ENCODE results near the gene IER2. TPM values are rescaled to one million over a fixed set of nuclear protein-coding genes. Genes with fewer than 3 reads are reported as not detected.
A peak's percentile ranks its signal among the peaks of the same experiment; 100 is the strongest.

IER2 gene
- total RNA-seq, 5 donors from 2014 or later (not counting 1 experiment from before 2014, with no cell fraction given): 165 to 413 (median 196) TPM

DNA sequence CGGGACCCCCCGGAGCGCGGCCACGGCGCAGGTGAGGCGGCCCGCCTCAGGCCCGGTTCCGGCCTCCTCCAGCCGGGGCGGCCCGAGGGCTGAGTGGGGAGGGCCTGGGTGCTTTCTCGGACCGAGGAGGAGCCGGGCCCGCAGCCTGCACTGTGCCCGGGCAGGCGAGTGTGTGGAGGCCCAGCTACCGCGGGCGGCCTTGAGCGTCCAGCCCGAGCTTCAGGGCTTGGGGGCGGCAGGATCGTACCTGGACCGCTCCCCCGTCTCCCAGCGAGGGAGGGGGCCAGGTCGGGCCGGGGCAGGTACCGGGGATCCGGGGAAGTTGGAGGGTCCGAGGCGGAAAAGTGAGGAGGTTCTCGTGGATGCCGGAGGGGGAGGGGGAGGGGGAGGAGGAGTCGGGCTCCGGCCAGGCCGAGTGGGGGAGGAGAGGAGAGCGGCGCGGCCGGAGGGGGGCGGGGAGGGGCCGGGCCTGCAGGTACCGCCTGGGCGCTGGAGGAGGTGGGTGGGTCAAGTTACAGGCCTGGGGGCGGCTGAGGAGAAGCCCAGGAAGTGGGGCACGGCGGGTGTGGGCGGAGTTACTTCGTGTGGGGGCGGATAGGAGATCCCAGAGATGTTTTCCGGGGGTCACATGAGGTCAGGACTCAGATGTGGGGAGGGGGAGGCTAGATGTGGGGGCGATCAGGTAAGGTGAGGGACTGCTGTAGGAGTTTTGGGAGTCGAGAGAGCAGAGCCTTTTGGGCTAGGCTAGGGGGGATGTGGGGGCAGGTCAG lies 31.6 kb upstream of the IER2 start:
- Mint-ChIP-seq H3K4me3 (peak overlapping the region; percentile 74 to 80 (median 77)), H3K27me3 (no peaks in the 10 kb centered on the region), H3K4me1 (peaks cover 60 to 67% (median 64%) of the 10 kb centered on the region in 3 donors), H3K9me3 (no peaks in the 10 kb centered on the region), H3K36me3 (no peaks in the 10 kb centered on the region), H3K27ac (peak overlapping the region; percentile 44 to 71)
- Histone ChIP-seq H3K36me3 (ENCODE audit: control insufficient read depth in 2 of 2, extremely low read depth in 1 of 2, insufficient read depth in 1 of 2, low read length in 1 of 2) (peaks cover 7 to 12% of the 10 kb centered on the region in 2 donors), H3K4me3 (ENCODE audit: control insufficient read depth in 1 of 2, extremely low read depth in 1 of 2, low read length in 1 of 2) (peak overlapping the region; percentile 72 to 73), H3K27ac (ENCODE audit: low read length) (peak overlapping the region; percentile 34), H3K27me3 (replicated peaks in 1 of 2; ENCODE audit: control insufficient read depth in 2 of 2, extremely low read depth in 1 of 2, insufficient read depth in 2 of 2, low read length in 1 of 2) (no peaks in the 10 kb centered on the region), H3K4me1 (ENCODE audit: control insufficient read depth in 1 of 2, extremely low read depth in 1 of 2, insufficient read depth in 2 of 2, low read length in 2 of 2) (peaks cover 16 to 68% of the 10 kb centered on the region in 2 experiments), H3K9me3 (no peaks in the 10 kb centered on the region)
- ATAC-seq (replicated peaks in 1 of 4) (peak in 1 of 4 experiments; percentile 6), DNase-seq (peak in 2 of 35 experiments; percentile 11 to 31)
- CTCF ChIA-PET: interaction anchor here in 1 of 2 donors (1.6 kb wide), 1 partner anchor 14 kb away, joined by 6 read pairs; no protein-coding TSS in a partner anchor
- POLR2A ChIA-PET: interaction anchor here (0.6 to 1.6 kb wide), 2 partner anchors 34 to 209 kb away, joined by 3 to 8 read pairs; no protein-coding TSS in a partner anchor
- WGBS (ENCODE audit: insufficient coverage): 0% methylated on average over 47 of the region's 57 CpGs

DNA sequence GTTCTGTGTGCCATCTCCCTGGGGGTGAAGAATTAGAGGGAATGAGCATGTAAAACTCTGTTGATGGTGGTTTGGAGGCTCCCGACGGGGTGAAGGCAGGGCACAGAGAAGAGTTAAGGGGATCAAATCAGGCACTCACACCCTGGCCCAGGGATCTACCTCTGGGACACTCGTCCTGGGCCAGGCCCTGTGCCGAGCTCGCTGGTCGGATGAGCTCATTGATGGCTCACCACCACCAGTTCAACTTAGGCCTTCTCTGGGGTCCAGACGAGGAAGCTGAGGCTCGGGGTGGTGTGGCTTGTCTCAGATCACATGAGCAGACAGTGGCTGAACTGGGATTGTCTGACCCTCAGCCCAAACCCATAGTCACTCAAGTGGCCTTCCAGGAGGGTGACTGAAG lies 30.6 kb upstream of the IER2 start:
- CTCF ChIA-PET: interaction anchor here (0.6 to 0.9 kb wide), 4 partner anchors 13 to 1577 kb away, joined by 3 to 7 read pairs (median 4); no protein-coding TSS in a partner anchor
- ATAC-seq (replicated peaks in 1 of 4): no peak

GRCh38 chr19:13120031-13120430 lies 30.2 kb upstream of the IER2 start:
- Mint-ChIP-seq H3K4me1 (peaks cover 59 to 68% (median 66%) of the 10 kb centered on the region in 3 donors), H3K4me3 (peak overlapping the region; percentile 74 to 80 (median 77)), H3K9me3 (no peaks in the 10 kb centered on the region), H3K27me3 (no peaks in the 10 kb centered on the region), H3K36me3 (no peaks in the 10 kb centered on the region), H3K27ac (no peak overlapping the region)
- whole genome bisulfite sequencing (ENCODE audit: insufficient coverage): 93% methylated on average over 3 of the region's 9 CpGs
- no peaks in the 10 kb centered on the region for H3K9me3 ChIP-seq
- peaks cover 16 to 67% of the 10 kb centered on the region in 2 experiments for H3K4me1 ChIP-seq (ENCODE audit: control insufficient read depth in 1 of 2, extremely low read depth in 1 of 2, insufficient read depth in 2 of 2, low read length in 2 of 2)
- ATAC-seq (replicated peaks in 1 of 4) (no peak), DNase-seq (no peak)
- ChIA-PET CTCF (interaction anchor here (0.6 to 0.9 kb wide), 3 partner anchors 12 to 1286 kb away, joined by 3 to 7 read pairs (median 3); no protein-coding TSS in a partner anchor), POLR2A (interaction anchor here in 1 of 2 donors (0.6 kb wide), 2 partner anchors 53 to 338 kb away, joined by 3 read pairs; no protein-coding TSS in a partner anchor)
- H3K27ac ChIP-seq (ENCODE audit: low read length): no peak overlapping the region
- H3K4me3 ChIP-seq (ENCODE audit: control insufficient read depth in 1 of 2, extremely low read depth in 1 of 2, low read length in 1 of 2): no peak overlapping the region
- H3K36me3 ChIP-seq (ENCODE audit: control insufficient read depth in 2 of 2, extremely low read depth in 1 of 2, insufficient read depth in 1 of 2, low read length in 1 of 2): peaks cover 5 to 10% of the 10 kb centered on the region in 2 donors
- no peaks in the 10 kb centered on the region for H3K27me3 ChIP-seq (replicated peaks in 1 of 2; ENCODE audit: control insufficient read depth in 2 of 2, extremely low read depth in 1 of 2, insufficient read depth in 2 of 2, low read length in 1 of 2)

More for the DNA sequence above, 30.6 kb upstream of the IER2 start:
- peaks cover 9 to 10% of the 10 kb centered on the region in 2 donors for H3K36me3 ChIP-seq (ENCODE audit: control insufficient read depth in 2 of 2, extremely low read depth in 1 of 2, insufficient read depth in 1 of 2, low read length in 1 of 2)
- H3K4me3 ChIP-seq (ENCODE audit: control insufficient read depth in 1 of 2, extremely low read depth in 1 of 2, low read length in 1 of 2): no peak overlapping the region
- Mint-ChIP-seq H3K27me3 (no peaks in the 10 kb centered on the region), H3K36me3 (no peaks in the 10 kb centered on the region), H3K4me1 (peaks cover 60 to 68% (median 67%) of the 10 kb centered on the region in 3 donors), H3K4me3 (peak overlapping the region; percentile 74 to 80 (median 77)), H3K27ac (peak overlapping the region; percentile 71 to 80), H3K9me3 (no peaks in the 10 kb centered on the region)
- no peak overlapping the region for H3K27ac ChIP-seq (ENCODE audit: low read length)
- no peaks in the 10 kb centered on the region for H3K27me3 ChIP-seq (replicated peaks in 1 of 2; ENCODE audit: control insufficient read depth in 2 of 2, extremely low read depth in 1 of 2, insufficient read depth in 2 of 2, low read length in 1 of 2)
- POLR2A ChIA-PET: interaction anchor here in 1 of 2 donors (0.6 kb wide), 2 partner anchors 54 to 337 kb away, joined by 3 read pairs; no protein-coding TSS in a partner anchor
- 90% methylated on average over 8 of the region's 8 CpGs for WGBS (ENCODE audit: insufficient coverage)
- H3K4me1 ChIP-seq (ENCODE audit: control insufficient read depth in 1 of 2, extremely low read depth in 1 of 2, insufficient read depth in 2 of 2, low read length in 2 of 2): peaks cover 16 to 68% of the 10 kb centered on the region in 2 experiments
- H3K9me3 ChIP-seq: no peaks in the 10 kb centered on the region
- no peak for DNase-seq

GRCh38 chr19:13120817-13121216 lies 29.4 kb upstream of the IER2 start:
- 61% methylated on average over 7 of the region's 10 CpGs for WGBS (ENCODE audit: insufficient coverage)
- ChIA-PET POLR2A (no interaction called here), CTCF (interaction anchor here in 1 of 2 donors (0.9 kb wide), 1 partner anchor 16 kb away, joined by 5 read pairs; no protein-coding TSS in a partner anchor)
- ATAC-seq (replicated peaks in 1 of 4) (no peak), DNase-seq (no peak)
- Histone ChIP-seq H3K4me1 (ENCODE audit: control insufficient read depth in 1 of 2, extremely low read depth in 1 of 2, insufficient read depth in 2 of 2, low read length in 2 of 2) (peaks cover 12 to 59% of the 10 kb centered on the region in 2 experiments), H3K27me3 (replicated peaks in 1 of 2; ENCODE audit: control insufficient read depth in 2 of 2, extremely low read depth in 1 of 2, insufficient read depth in 2 of 2, low read length in 1 of 2) (no peaks in the 10 kb centered on the region), H3K36me3 (ENCODE audit: control insufficient read depth in 2 of 2, extremely low read depth in 1 of 2, insufficient read depth in 1 of 2, low read length in 1 of 2) (peaks cover 2 to 10% of the 10 kb centered on the region in 2 donors), H3K9me3 (no peaks in the 10 kb centered on the region), H3K27ac (ENCODE audit: low read length) (no peak overlapping the region), H3K4me3 (ENCODE audit: control insufficient read depth in 1 of 2, extremely low read depth in 1 of 2, low read length in 1 of 2) (peak overlapping the region in 1 of 2 donors; percentile 3)
- Mint-ChIP-seq H3K27ac (peak overlapping the region in 1 of 2 donors; percentile 69), H3K4me3 (peak overlapping the region in 2 of 3 donors; percentile 35 to 80), H3K27me3 (no peaks in the 10 kb centered on the region), H3K9me3 (no peaks in the 10 kb centered on the region), H3K36me3 (no peaks in the 10 kb centered on the region), H3K4me1 (peaks cover 52 to 62% (median 59%) of the 10 kb centered on the region in 3 donors)

DNA sequence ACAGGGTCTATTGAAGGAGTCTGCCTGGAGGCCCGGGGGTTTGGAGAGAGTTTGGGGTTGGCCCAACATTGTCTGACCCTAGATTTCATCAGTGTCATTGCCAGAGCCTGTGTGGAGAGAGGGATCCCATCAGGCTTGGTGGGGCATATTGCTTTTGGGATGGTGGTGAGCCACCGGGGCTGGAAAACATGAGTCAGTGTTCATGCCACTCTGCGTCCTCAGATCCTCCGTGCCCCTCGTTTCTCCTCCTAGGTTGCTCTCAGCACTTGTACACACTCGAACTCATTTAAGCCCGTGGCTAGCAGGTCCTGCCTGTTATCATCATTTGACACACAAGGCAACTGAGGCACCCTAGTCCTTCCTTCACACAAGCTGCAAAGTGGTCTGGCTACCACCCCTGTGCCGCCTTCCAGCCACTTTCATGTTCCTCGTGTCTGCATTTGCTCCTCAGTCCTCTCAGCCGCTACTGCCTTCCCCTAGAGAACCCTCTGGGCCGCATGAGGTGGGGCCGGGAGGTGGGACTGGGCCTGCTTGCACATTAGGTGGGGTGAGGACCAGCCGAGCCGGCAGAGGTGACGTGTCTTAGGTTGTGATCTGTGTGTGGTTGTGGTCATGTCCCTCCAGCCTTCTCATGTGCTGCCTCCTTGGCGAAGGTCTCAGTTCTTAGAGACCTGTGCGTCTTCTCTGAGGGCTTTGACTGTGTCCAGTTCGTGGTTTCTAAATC lies 28.5 kb upstream of the IER2 start:
- POLR2A ChIA-PET: no interaction called here
- ATAC-seq (replicated peaks in 1 of 4): no peak
- Mint-ChIP-seq H3K9me3 (no peaks in the 10 kb centered on the region), H3K27me3 (no peaks in the 10 kb centered on the region), H3K4me3 (peak overlapping the region in 1 of 3 donors; percentile 9), H3K4me1 (peaks cover 44 to 54% (median 52%) of the 10 kb centered on the region in 3 donors), H3K36me3 (no peaks in the 10 kb centered on the region), H3K27ac (peak overlapping the region; percentile 1 to 56)
- Histone ChIP-seq H3K36me3 (ENCODE audit: control insufficient read depth in 2 of 2, extremely low read depth in 1 of 2, insufficient read depth in 1 of 2, low read length in 1 of 2) (peaks cover 2 to 10% of the 10 kb centered on the region in 2 donors), H3K4me1 (ENCODE audit: control insufficient read depth in 1 of 2, extremely low read depth in 1 of 2, insufficient read depth in 2 of 2, low read length in 2 of 2) (peaks cover 10 to 51% of the 10 kb centered on the region in 2 experiments), H3K27ac (ENCODE audit: low read length) (no peak overlapping the region), H3K4me3 (ENCODE audit: control insufficient read depth in 1 of 2, extremely low read depth in 1 of 2, low read length in 1 of 2) (no peak overlapping the region), H3K9me3 (no peaks in the 10 kb centered on the region), H3K27me3 (replicated peaks in 1 of 2; ENCODE audit: control insufficient read depth in 2 of 2, extremely low read depth in 1 of 2, insufficient read depth in 2 of 2, low read length in 1 of 2) (no peaks in the 10 kb centered on the region)
- peak in 3 of 35 experiments; percentile 16 to 42 (median 32) for DNase-seq
- 69% methylated on average over 13 of the region's 18 CpGs for WGBS (ENCODE audit: insufficient coverage)
- CTCF ChIA-PET: interaction anchor here in 1 of 2 donors (0.9 kb wide), 1 partner anchor 17 kb away, joined by 5 read pairs; no protein-coding TSS in a partner anchor

All from T-cell (primary cell).